ENCODE measurements around the gene MZF1.

GRCh38 chr19:58566989-58567388 is 6.1 kb downstream of the MZF1 start:
- TF ChIP-seq, protein P1, sequence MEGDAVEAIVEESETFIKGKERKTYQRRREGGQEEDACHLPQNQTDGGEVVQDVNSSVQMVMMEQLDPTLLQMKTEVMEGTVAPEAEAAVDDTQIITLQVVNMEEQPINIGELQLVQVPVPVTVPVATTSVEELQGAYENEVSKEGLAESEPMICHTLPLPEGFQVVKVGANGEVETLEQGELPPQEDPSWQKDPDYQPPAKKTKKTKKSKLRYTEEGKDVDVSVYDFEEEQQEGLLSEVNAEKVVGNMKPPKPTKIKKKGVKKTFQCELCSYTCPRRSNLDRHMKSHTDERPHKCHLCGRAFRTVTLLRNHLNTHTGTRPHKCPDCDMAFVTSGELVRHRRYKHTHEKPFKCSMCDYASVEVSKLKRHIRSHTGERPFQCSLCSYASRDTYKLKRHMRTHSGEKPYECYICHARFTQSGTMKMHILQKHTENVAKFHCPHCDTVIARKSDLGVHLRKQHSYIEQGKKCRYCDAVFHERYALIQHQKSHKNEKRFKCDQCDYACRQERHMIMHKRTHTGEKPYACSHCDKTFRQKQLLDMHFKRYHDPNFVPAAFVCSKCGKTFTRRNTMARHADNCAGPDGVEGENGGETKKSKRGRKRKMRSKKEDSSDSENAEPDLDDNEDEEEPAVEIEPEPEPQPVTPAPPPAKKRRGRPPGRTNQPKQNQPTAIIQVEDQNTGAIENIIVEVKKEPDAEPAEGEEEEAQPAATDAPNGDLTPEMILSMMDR (IDR thresholded peaks at IDR 0.05), result no peak
- TF ChIP-seq POLR2A (IDR thresholded peaks at IDR 0.05), result no peak
